HEK293T (cell line): ENCODE data around the gene TPD52L2.
"Not testable (repeated sequence)": the region's sequence is repeated elsewhere in the genome, so short reads cannot be mapped to it uniquely, and the experiment has no call there.

Experiments
- CTCF ChIA-PET: fragments of 350-600 bp; formaldehyde crosslinking; extraction: SDS; loops from one replicate; lab custom pipeline; 2021; ENCODE audit warnings: antibody characterized with exemption, inconsistent platforms; lab: Yijun Ruan, JAX
- POLR2A ChIA-PET: fragments of 350-600 bp; formaldehyde crosslinking; extraction: SDS; loops from one replicate; lab custom pipeline; 2020; ENCODE audit warnings: antibody characterized with exemption, inconsistent platforms; lab: Yijun Ruan, JAX
- DNase-seq: peaks from one replicate; pipeline ENCODE4 v3.0.0; 2012; ENCODE audit warnings: mixed read lengths; ENCODE audit errors: extremely low spot score
- ARNT ChIP-seq: fragments of 450-650 bp; IDR thresholded peaks from 2 replicates; pipeline ENCODE4 v1.6.1; 2017; ENCODE audit warnings: mild to moderate bottlenecking
- BHLHE40 ChIP-seq: fragments of 450-650 bp; IDR thresholded peaks from 2 replicates; pipeline ENCODE4 v1.6.1; 2016; ENCODE audit warnings: mild to moderate bottlenecking, moderate library complexity, borderline replicate concordance
- CTBP1 ChIP-seq: fragments of 450-650 bp; IDR thresholded peaks from 2 replicates; pipeline ENCODE4 v1.6.1; 2016; ENCODE audit warnings: borderline replicate concordance
- ELF4 ChIP-seq: fragments of 450-650 bp; IDR thresholded peaks from 2 replicates; pipeline ENCODE4 v1.6.1; 2017; ENCODE audit warnings: antibody characterized with exemption
- FOXA1 ChIP-seq: fragments of 450-650 bp; IDR thresholded peaks from 2 replicates; pipeline ENCODE4 v1.6.1; 2016; ENCODE audit warnings: mild to moderate bottlenecking
- FOXK2 ChIP-seq: fragments of 450-650 bp; IDR thresholded peaks from 2 replicates; pipeline ENCODE4 v1.6.1; 2016; ENCODE audit warnings: mild to moderate bottlenecking
- FOXM1 ChIP-seq: fragments of 450-650 bp; IDR thresholded peaks from 2 replicates; pipeline ENCODE4 v1.6.1; 2017; ENCODE audit warnings: mild to moderate bottlenecking, borderline replicate concordance
- HDGF ChIP-seq: fragments of 450-650 bp; IDR thresholded peaks from 2 replicates; pipeline ENCODE4 v1.6.1; 2017; ENCODE audit warnings: antibody characterized with exemption, borderline replicate concordance
- L3MBTL2 ChIP-seq: fragments of 450-650 bp; conservative IDR thresholded peaks from 2 replicates; pipeline ENCODE4 v1.6.1; 2016; ENCODE audit warnings: mild to moderate bottlenecking
- LEF1 ChIP-seq: fragments of 450-650 bp; IDR thresholded peaks from 2 replicates; pipeline ENCODE4 v1.6.1; 2017; ENCODE audit warnings: mild to moderate bottlenecking, borderline replicate concordance
- NFRKB ChIP-seq: fragments of 450-650 bp; IDR thresholded peaks from 2 replicates; pipeline ENCODE4 v1.6.1; 2016; ENCODE audit warnings: mild to moderate bottlenecking, moderate library complexity
- PKNOX1 ChIP-seq: fragments of 450-650 bp; IDR thresholded peaks from 2 replicates; pipeline ENCODE4 v1.6.1; 2016
- SP1 ChIP-seq: fragments of 450-650 bp; IDR thresholded peaks from 2 replicates; pipeline ENCODE4 v1.6.1; 2017
- SUZ12 ChIP-seq: fragments of 450-650 bp; IDR thresholded peaks from 2 replicates; pipeline ENCODE4 v1.6.1; 2016; ENCODE audit warnings: mild to moderate bottlenecking
- TARDBP ChIP-seq: fragments of 450-650 bp; IDR thresholded peaks from 2 replicates; pipeline ENCODE4 v1.6.1; 2016
- ZNF384 ChIP-seq: fragments of 450-650 bp; IDR thresholded peaks from 2 replicates; pipeline ENCODE4 v1.6.1; 2016

TPD52L2 gene

DNA sequence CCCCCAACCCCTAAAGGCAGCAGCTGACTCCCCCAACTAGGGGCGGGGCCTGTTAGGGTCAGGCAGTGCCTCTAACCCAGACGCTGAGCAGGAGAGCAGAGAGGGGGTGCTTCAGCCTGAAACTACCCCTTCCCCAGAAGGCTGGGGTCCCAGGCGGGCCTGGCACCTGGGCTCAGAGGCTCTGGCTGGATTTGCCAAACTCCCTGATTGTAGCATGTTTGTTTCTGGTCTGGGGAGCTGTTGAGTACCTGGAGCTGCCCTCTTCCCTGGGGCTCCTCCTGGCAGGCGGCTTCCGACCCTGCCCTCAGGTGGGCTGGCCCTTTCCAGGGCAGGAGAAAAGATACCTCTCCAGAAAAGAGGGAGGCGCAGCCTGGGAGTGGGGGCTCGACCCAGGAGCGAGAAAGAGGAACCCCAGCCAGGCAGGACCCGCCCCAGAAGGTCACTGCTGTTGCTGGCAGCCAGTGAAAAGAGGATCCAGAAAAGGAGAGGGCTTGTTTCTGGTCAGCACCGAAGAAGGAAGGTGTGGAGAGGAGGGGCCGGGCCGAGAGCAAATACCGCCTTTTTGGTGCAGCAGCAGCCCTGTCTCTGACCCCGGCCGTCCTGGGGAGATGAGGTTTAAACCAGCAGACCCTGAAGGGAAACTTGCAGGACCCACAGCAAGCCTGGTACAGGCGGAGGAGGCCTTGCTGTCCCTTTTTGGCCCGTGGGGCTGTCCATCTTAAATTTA lies 4.6 kb upstream of the TPD52L2 start:
- POLR2A ChIA-PET, result no interaction called here
- CTCF ChIA-PET, result no interaction called here
- TF ChIP-seq BHLHE40, result no peak
- no peak for TF ChIP-seq ELF4
- no peak for TF ChIP-seq LEF1
- TF ChIP-seq NFRKB, result no peak
- no peak for TF ChIP-seq SUZ12
- no peak for TF ChIP-seq ARNT
- TF ChIP-seq CTBP1, result no peak
- no peak for TF ChIP-seq FOXK2
- DNase-seq, result no peak

GRCh38 chr20:63861365-63861934 lies 3.6 kb upstream of the TPD52L2 start, which contains the start of gene ABHD16B:
TSS of gene ABHD16B (plus strand) at chr20:63861498. CDS start at chr20:63861541, 43 bp downstream.
- DNase-seq, result no peak
- CTCF ChIA-PET, result no interaction called here
- no peak for TF ChIP-seq FOXM1
- TF ChIP-seq FOXA1, result no peak
- TF ChIP-seq TARDBP, result no peak
- TF ChIP-seq NFRKB, result no peak
- TF ChIP-seq L3MBTL2, result no peak
- no peak for TF ChIP-seq FOXK2
- no peak for TF ChIP-seq ZNF384
- POLR2A ChIA-PET, result no interaction called here

- no peak for TF ChIP-seq HDGF
- no peak for TF ChIP-seq ZNF384
- no peak for TF ChIP-seq LEF1
- TF ChIP-seq FOXA1, result no peak
- CTCF ChIA-PET, result no interaction called here
- POLR2A ChIA-PET, result interaction anchor here (1.4 kb wide), 1 partner anchor 155 kb away, joined by 4 read pairs; the partner anchor contains the start of genes ARFRP1 and ZGPAT
- no peak for DNase-seq
These were observed 2.8 kb upstream of the TPD52L2 start for GRCh38 chr20:63861981-63862901.

DNA sequence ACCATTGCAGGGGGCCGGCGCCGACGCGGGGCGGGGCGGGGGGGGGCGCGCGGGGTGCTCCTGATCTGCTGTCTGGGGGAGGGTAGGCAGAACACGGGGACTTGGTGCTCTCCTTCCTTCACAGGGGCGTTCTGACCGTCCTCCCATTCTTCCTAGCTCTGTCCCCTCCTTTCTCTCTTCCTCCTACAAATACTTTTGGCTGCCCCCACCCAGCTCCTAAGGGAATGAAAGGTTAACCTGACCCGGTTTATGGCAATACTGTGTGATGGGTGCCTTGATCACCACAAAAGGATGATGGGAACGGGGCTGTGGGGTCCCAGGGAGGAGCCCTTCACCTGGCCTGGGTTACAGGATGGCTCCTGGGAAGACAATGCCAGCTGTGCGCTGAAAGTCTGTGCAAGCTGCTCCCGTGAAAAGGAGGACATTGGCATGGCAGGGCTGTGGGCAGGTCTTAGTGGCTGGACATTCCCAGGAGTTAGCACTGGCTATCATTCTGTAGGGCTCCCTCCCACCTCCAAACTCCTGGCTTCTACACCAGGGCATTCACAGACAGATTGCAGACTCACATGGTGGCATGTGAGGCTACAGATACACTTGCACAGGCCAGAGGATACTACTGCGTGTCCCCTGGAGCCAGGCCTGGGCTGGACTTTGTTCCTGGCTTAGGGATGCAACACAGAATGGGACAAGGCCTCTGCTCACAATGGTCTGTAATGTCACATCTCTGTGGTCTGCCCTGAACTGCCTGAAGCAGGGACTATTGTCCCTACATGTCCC lies 1.9 kb upstream of the TPD52L2 start:
- POLR2A ChIA-PET, result interaction anchor here (1.4 to 2.0 kb wide), 3 partner anchors 16 to 156 kb away, joined by 3 to 9 read pairs (median 4); partner anchors contain the start of genes ARFRP1 and ZGPAT
- TF ChIP-seq L3MBTL2 (no peak), PKNOX1 (no peak), FOXM1 (no peak), TARDBP (no peak), ARNT (no peak), FOXA1 (no peak), LEF1 (no peak), ZNF384 (no peak), HDGF (no peak), SUZ12 (no peak), SP1 (no peak), NFRKB (no peak), FOXK2 (no peak), BHLHE40 (no peak), ELF4 (no peak)
- DNase-seq, result no peak
- CTCF ChIA-PET, result no interaction called here

GRCh38 chr20:63863798-63864544 lies 1.1 kb upstream of the TPD52L2 start:
- no peak for TF ChIP-seq FOXK2
- TF ChIP-seq BHLHE40, result no peak
- no peak for TF ChIP-seq TARDBP
- no peak for TF ChIP-seq CTBP1
- DNase-seq, result peak; percentile 68
- ChIA-PET POLR2A (interaction anchor here (0.7 to 2.0 kb wide), 11 partner anchors 8 to 155 kb away, joined by 3 to 30 read pairs (median 9); partner anchors contain the start of genes ARFRP1, PRPF6, SAMD10 and ZGPAT), CTCF (interaction anchor here (1.0 kb wide), 1 partner anchor 18 kb away, joined by 3 read pairs; no protein-coding TSS in a partner anchor)

GRCh38 chr20:63864545-63864977 lies 509 bp upstream of the TPD52L2 start:
- TF ChIP-seq NFRKB (no peak; the same call in 1 of the 2 replicates), PKNOX1 (no peak), LEF1 (no peak)
- DNase-seq, result no peak
- ChIA-PET CTCF (interaction anchor here (0.7 to 1.5 kb wide), 3 partner anchors 17 to 90 kb away, joined by 3 to 7 read pairs (median 3); no protein-coding TSS in a partner anchor), POLR2A (interaction anchor here (0.6 to 2.2 kb wide), 30 partner anchors 8 to 326 kb away, joined by 3 to 30 read pairs (median 5); partner anchors contain the start of genes ARFRP1, DNAJC5, PRPF6 and RTEL1)

- POLR2A ChIA-PET, result interaction anchor here (1.0 kb wide), 1 partner anchor 24 kb away, joined by 3 read pairs; no protein-coding TSS in a partner anchor
- CTCF ChIA-PET, result interaction anchor here (0.7 kb wide), 1 partner anchor 9 kb away, joined by 3 read pairs; no protein-coding TSS in a partner anchor
- not testable (repeated sequence) for DNase-seq
These were observed 2.0 kb downstream of the TPD52L2 start for GRCh38 chr20:63867042-63867441.
